Measurements from ENCODE around the gene ITGAD.
A peak's percentile ranks its signal among the peaks of the same experiment; 100 is the strongest.

The ITGAD gene

DNA sequence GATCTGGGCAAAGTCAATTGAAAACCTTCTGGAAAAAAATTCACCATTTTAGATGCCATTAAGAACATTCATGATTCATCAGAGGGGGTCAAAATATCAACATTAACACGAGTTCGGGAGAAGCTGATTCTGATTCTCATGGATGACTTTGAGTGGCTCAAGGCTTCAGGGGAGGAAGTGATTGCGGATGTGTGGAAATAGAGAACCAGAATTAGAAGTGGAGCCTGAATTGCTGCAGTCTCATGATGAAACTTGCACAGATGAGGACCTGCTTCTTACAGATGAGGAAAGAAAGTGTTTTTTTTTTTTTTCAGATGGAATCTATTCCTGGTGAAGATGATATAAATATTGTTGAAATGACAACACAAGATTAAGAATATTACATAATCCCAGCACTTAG, 25.3 kb upstream of the ITGAD start:
- no peak for DNase-seq

DNA sequence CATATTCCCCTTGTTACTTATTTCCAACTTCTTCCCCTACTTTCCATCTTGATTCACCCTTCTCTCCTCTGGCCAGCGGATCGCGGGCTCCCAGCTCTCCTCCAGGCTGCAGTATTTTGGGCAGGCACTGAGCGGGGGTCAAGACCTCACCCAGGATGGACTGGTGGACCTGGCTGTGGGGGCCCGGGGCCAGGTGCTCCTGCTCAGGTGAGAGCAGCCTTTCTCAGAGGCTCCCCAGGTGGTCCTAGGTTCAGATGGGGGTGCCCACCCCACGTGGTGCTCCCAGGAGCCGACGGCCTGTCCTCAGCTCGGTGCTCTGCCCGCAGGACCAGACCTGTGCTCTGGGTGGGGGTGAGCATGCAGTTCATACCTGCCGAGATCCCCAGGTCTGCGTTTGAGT, 22.1 kb upstream of the ITGAD start:
- DNase-seq: no peak

DNA sequence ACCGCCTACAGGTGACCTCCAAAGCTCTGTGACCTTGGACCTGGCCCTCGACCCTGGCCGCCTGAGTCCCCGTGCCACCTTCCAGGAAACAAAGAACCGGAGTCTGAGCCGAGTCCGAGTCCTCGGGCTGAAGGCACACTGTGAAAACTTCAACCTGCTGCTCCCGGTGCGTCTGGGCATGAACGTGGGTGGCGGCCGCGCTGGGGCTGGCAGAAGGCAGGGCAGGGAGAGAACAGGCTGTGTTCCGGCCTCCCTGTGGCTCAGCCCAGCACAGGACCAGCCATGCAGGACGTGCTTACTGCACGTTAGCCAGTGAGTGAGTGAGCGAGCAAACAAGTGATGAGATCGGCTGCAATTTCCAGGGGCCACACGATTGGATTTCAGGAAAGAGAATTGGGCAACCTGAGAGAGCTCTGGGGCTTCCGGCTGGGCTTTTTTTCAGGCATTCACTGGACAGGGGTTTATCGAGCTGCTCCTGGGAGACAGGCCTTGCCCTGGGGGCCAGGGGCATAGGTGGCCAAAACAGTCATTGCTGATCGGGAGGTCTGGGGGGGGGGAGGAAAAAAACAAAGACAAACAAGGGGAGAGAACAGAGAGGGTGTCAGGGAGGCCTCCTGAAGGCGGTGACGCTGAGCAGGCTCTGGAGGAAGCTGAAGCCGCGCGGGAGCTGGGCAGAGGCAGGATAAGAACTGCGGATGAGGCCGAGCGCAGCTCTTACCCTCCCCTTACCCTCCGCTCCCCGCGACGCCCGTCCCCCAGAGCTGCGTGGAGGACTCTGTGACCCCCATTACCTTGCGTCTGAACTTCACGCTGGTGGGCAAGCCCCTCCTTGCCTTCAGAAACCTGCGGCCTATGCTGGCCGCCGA, 21.3 kb upstream of the ITGAD start:
- DNase-seq: no peak

DNA sequence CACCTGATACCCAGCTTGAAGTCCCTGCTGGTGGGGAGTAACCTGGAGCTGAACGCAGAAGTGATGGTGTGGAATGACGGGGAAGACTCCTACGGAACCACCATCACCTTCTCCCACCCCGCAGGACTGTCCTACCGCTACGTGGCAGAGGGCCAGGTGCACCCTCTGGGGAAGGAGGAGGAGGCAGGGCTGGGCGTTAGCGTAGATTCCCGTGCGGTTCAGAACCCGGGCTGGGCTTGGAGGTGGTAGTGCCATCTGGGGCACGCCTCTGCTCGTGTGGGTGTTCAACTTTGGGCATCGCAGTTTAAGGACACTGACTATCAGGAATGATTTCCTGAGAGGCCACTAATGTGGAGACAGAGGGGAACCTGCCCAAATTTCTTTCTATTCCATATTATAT, 19.9 kb upstream of the ITGAD start:
- no peak for DNase-seq

DNA sequence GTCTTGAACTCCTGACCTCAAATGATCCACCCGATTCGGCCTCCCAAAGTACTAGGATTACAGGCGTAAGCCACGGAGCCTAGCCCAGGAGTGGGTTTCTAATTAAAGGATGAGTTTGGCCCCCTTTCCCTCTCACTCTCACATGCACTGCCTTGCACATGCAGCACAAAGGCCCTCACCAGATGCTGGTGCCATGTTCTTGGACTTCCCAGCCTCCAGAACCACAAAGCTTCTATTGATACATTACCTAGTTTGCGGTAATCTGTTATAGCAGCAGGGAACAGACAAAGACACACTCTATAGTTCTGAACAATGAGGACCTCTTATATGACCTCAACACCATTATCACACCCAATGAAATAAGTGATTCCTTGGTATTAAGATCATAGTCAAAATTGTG, 17.9 kb upstream of the ITGAD start:
- DNase-seq: no peak

DNA sequence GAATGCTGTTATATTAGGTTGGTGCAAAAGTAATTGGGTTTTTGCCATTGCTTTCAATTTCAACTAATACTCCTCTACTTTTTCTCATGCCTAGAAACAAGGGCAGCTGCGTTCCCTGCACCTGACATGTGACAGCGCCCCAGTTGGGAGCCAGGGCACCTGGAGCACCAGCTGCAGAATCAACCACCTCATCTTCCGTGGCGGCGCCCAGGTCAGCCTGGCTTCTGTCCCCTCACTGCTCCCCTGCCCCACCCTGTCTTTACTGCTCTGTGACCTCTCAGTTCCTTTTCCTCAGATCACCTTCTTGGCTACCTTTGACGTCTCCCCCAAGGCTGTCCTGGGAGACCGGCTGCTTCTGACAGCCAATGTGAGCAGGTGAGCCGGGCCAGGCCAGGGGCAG, 16.4 kb upstream of the ITGAD start:
- DNase-seq: no peak

DNA sequence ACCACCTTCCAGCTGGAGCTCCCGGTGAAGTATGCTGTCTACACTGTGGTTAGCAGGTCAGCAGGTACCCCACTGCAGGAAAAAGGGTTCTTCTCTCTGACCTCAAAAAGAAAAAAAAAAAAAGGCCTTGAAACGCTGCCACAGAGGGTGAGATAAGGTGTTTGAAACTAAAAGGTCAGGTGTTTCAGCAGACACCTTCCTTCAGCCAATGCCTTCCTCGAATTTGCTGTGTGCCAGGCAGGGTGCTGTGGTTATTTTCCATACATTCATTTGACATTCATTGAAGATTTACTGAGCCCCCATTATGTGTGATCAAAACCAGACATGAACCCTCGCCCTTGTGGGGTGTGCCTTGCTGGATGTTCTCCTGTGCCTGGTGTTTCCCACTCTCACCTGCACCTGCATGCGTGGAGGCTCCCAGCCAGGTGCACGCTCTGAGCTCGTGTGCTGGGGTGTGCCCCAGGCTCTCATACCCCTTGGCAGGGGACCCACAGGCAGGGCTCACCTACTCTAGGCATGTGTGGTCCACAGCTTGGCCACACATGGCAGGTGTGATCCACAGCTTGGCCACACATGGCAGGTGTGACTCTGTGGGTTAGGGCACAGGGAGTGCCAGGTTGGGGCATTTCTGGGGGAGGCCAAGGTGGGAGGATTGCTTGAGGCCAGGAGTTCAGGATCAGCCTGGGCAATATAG, 15.8 kb upstream of the ITGAD start:
- DNase-seq: no peak

DNA sequence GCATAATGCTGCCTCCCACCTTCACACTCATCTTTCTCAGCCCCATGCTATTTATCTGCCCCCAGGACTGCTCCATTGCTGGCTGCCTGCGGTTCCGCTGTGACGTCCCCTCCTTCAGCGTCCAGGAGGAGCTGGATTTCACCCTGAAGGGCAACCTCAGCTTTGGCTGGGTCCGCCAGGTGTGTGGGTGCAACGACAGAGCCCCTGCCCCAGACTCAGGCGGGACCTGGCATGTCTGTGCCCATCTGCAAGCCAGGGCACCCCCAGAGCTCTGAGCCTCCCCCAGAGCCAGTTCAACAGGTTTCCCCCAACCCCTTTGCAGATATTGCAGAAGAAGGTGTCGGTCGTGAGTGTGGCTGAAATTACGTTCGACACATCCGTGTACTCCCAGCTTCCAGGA, 12.9 kb upstream of the ITGAD start:
- no peak for DNase-seq

DNA sequence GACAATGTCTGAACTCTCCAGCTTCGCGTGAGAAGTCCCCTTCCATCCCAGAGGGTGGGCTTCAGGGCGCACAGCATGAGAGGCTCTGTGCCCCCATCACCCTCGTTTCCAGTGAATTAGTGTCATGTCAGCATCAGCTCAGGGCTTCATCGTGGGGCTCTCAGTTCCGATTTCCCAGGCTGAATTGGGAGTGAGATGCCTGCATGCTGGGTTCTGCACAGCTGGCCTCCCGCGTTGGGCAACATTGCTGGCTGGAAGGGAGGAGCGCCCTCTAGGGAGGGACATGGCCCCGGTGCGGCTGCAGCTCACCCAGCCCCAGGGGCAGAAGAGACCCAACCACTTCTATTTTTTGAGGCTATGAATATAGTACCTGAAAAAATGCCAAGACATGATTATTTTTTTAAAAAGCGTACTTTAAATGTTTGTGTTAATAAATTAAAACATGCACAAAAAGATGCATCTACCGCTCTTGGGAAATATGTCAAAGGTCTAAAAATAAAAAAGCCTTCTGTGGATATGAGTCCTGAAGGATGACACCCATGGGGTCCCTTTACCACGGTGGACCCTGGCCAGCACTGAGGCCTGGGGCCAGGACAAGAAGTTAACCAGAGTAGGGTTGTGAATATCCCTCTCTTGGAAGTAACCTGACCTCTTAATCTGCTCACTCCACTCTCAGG, 10.5 kb upstream of the ITGAD start:
- DNase-seq: peak; percentile 41

DNA sequence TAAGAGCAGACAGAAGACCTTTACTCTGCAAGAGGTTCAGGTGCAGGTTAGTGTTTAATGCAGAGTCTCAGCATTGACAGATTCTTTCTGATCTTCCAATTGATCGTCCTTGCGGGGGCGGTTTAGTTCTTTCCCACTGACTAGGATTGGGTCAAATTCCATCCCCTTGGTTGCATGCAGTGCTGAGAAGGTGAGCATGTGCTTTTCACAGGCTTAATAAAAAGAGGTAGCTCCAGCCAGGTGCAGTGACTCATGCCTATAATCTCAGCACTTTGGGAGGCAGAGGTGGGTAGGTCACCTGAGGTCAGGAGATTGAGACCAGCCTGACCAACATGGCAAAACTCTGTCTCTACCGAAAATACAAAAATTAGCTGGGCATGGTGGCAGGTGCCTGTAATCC, 7.5 kb upstream of the ITGAD start:
- no peak for DNase-seq

DNA sequence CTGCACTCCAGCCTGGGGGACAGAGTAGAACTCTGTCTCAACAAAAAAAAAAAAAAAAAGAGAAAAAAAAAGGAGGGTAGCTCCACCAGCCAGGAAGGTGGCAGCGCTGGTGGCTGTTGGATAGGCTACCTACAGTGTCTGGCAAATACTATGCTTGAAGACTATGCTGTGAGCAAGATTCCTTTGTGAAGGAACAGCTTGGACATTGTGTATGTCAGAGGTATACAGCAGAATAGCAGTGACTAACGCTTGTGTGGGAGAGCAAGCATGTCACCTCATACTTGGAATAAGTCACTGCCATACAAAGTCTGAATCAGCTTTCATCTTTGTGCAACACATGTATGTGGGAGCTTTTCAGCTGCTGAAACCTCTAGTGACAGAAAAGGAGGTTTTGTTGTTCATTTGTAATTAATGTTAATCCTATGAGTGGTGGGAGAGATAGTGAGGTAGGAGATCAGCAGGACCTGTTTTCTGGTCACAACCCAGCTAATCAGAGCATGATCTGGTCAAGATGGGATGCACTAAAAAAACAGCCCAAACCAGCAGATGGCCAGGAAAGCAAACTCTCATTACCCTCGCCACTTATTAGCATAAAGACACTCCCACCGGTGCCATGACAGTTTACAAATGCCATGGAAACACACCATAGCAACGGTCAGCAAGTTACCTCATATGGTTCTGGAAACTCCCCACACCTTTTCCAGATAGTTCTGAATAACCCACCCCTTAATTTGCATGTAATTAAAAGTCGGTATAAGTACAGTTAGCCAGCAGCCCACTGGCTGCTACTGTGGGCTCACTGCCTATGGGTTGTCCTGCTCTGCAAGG, 6.8 kb upstream of the ITGAD start:
- DNase-seq: no peak

DNA sequence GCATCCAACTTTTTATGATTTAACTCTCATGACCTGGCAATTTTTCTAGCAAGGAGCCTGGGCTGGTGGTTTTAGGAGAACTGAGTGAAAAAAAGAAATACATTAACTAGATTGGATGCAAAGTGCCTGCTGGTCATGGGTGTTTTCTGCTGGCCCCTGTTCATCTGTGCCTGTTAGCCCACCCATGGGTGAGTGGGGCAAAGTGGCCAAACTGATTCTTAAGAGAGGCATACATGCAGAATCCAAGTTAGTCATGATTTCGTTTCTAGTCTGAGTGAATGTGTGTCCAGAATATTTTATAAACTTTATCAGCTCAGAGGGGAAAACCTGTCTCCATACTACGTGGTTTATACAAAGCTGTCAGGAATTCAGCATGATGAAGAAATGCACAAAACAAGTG, 4.6 kb upstream of the ITGAD start:
- no peak for DNase-seq

DNA sequence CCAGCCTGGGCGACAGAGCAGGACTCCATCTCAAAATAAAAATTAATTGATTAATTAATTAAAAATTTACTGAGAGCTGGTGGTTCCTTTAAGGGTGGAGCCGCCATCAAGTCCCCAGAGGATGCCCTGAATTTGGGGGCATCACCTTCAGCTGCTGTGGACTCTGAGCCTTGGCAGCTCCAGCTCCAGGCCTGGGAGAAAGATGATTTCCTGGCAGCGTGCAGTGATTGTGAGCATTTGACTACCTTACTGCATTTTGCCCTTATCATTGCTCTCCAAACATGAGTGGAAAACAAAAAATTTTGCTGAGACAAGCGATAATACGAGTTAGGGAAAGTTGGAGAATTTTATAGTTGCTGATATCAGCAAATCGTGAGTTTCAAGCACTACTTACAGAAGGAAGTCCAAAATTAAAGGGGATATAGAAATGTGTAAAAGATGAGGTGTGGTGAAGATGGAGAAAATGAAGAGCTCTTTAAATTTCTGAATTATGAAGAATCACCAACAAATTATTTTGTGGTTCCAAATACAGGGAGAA, 2.6 kb upstream of the ITGAD start:
- DNase-seq: no peak

DNA sequence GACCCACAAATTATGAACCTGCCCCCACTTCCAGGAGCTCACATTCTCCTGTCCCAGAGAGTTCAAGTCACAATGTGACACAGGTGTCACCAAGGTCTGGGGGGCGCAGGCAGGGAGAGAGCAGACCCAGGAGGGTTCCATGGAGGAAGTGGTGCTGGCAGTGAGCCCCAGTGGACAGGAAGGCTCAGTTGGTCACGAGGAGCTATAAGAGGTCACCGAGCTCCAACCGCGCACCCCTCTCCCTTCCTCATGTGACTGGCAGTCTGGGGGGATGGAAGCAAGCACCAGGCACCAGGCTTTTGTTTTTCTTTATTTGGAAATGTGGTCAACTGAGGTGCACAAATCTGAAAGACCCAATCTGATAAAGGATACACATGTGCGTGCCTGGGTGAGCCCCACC, 2.5 kb downstream of the ITGAD start:
- no peak for DNase-seq

DNA sequence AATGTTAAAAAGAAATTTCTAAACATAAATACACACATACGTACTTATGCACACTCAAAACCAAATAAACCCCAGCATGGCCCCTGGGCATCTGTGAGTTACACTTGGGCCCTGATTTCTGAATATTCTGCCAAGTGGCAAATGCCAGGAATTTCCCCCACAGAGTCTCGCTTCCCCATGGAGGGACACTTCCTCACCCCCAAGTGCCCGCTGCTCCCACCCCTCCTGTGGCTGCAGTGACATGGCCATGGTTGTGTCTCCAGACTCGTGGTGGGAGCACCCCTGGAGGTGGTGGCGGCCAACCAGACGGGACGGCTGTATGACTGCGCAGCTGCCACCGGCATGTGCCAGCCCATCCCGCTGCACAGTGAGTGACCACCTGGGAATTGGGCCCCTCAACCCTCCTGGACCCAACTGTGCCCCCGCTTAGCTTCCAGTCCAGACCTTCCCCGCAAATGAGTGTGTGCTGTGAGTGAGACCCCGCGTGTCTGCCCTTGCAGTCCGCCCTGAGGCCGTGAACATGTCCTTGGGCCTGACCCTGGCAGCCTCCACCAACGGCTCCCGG, 4.0 kb downstream of the ITGAD start:
- no peak for DNase-seq

DNA sequence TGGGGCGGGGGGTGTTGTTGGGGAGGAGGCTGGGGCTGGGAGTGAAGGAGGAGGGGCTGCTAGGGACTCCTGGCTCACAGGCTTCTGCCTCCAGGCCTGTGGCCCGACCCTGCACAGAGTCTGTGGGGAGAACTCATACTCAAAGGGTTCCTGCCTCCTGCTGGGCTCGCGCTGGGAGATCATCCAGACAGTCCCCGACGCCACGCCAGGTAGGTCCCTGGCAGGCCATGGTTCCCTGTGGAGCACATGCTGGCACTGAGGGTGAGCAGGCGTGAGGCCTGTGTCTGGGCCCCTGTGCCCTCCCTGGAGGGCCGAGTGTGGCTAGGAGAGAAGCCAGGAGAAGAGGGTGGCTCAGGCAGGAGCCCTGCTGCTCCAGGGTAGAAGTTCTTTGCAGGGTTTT, 4.6 kb downstream of the ITGAD start:
- no peak for DNase-seq

DNA sequence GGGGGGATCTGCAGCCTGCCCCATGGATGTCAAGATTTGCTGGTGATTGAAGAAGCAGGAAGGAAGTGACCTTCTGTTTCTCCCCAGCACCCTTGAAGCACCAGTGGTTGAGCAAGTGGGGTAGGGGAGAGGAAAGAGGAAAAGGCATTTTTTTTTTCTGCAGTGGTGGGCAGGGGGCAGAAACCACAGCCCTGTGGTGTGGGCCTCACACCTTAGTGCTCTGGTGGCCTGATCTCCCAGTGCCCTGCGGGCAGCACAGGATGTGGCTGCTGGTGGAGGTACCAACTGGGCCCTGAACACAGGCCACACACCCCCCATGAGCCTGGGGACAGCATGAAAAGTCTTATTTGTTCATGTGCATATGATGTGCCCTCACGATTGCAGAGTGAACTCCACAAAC, 7.1 kb downstream of the ITGAD start:
- no peak for DNase-seq

DNA sequence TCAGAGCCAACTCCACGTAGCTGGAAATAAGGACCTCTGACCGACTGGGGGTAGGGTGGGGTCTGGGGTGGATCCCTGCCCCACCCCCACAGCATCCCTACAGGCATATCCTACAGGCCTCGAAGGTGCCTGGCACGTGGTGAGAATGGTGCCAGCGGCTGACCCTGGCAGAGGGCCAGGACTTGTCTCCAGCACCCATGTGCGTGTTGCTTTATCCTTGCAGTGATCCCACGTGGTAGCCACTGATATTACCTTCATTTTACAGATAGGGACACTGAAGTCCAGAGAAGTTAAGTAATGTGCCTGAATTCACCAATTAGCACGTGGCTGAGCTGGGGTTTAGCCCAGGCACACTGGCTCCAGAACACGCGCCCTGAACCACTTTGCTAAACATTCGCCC, 8.3 kb downstream of the ITGAD start:
- DNase-seq: no peak

DNA sequence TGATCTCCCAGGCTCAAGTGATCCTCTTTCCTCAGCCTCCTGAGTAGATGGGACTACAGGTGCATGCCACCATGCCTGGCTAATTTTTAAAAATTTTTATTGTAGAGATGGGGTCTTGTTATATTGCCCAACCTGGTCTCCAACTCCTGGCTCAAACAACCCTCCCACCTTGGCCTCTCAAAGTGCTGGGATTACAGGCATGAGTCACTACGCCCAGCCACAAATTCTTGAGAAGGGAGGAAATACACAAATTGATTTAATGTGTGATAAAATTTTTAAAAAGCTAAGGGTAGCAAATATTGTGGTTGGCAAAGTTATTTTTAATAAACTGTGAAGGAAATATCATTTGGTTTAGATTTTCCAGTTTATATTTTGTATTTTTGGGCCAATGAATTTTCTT, 9.6 kb downstream of the ITGAD start:
- DNase-seq: no peak

DNA sequence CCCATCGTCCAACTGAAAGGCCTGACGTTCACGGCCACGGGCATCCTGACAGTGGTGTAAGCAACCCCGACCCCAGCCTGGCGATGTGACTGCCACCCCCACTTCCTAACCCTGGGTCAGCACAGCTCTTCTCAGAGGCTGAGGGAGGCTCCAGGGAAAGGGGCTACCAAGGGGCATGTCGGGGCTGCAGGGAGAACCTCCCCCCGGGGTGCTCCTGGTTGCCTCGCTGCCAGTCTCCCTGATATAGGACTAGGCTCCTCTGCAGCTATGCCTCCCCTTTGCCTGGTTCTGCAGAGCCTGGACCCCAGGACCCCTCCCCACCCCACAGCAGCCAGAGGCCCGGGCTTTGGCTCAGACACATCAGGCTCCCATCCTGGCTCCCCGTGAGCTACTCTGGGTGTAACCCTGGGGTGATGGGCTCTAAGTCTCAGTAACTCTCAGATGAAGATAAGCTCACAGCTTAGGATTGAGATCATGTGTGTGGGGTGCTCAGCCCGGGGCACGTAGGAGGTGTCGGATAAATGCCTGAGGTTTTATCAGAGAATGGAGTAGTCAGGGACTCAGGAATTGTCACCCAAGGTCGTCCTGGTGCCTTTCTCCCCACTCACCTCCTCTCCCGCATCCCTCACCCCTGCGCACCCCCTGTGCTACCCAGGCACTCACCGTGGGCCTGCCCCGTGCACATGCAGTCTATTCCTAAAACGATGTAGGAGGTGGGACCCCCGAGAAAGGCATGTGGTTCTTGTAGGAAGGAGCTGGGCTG, 10.6 kb downstream of the ITGAD start:
- no peak for DNase-seq

DNA sequence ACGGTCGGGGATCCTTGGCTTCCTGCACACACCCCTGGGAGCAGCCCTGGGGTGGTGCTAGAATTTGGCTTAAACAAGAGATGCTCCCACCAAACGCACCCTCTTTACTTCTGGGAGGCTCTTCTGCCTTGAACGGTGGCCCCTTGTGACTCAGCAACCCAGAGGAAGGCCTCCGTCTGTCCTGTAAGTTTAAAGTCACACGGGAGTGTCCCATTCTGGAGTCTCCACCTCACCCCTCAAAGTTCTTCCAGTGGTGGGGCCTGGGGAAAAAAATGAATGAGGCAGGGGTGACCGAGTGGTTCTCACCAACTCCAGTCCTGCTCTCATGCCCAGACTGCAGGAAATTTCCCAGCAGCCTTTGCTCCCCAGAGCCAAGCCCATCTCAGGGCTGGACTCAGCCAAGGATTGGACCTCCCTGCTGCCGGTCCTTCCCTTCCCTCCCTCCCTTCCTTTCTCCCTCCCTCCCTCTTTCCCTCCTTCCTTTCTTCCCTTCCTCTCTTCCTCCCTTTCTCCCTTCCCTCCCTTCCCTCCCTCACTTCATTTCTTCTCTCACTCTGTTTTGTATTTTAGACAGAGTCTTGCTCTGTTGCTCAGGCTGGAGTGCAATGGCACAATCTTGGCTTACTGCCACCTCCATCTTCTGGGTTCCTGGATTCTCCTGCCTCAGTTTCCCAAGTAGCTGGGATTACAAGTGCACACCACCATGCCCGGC, 11.4 kb downstream of the ITGAD start:
- no peak for DNase-seq

All from activated CD4-positive, alpha-beta T cell treated with anti-CD3 and anti-CD28 coated beads, Interleukin-2, amount 50 U/mL, for 4 hours (primary cell).